Endothelial cell of umbilical vein (primary cell): ENCODE measurements around the gene GUK1.

ENCODE experiments used
- CTCF ChIP-seq, 2 donors: IDR thresholded peaks; 1 replicate in 1 of 2; 2 replicates in 1 of 2; pipeline ENCODE4 v1.5.1; 2011; ENCODE audit warnings: low read length in 2 of 2, mild to moderate bottlenecking in 2 of 2, moderate library complexity in 2 of 2, control low read depth in 1 of 2, inconsistent platforms in 1 of 2, low read depth in 1 of 2; ENCODE audit not compliant: insufficient read depth in 1 of 2; ENCODE audit errors: extremely low read depth in 1 of 2
- EZH2 ChIP-seq: IDR thresholded peaks from 2 replicates; pipeline ENCODE4 v1.6.1; 2012; ENCODE audit warnings: borderline replicate concordance, low read depth, mild to moderate bottlenecking, moderate library complexity, low read length, inconsistent platforms; ENCODE audit not compliant: severe bottlenecking
- MYC ChIP-seq: IDR thresholded peaks from one replicate; pipeline ENCODE4 v1.6.1; 2011; ENCODE audit warnings: mild to moderate bottlenecking, low read depth, low read length
- POLR2A ChIP-seq: IDR thresholded peaks from 2 replicates; pipeline ENCODE4 v1.6.1; 2012; ENCODE audit warnings: low read depth, mild to moderate bottlenecking, control low read depth, low read length
- POLR2AphosphoS5 ChIP-seq: IDR thresholded peaks from 2 replicates; pipeline ENCODE4 v1.6.1; 2012; ENCODE audit warnings: low read depth, mild to moderate bottlenecking, control low read depth, low read length, moderate library complexity; ENCODE audit not compliant: insufficient read depth

GRCh38 chr1:228176024-228176395 is 35.9 kb downstream of the GUK1 start:
- TF ChIP-seq CTCF (IDR thresholded peaks at IDR 0.05; ENCODE audit: extremely low read depth in 1 of 2, insufficient read depth in 1 of 2, low read depth in 1 of 2, low read length in 2 of 2) (no peak), POLR2A (no peak), EZH2 (no peak), POLR2AphosphoS5 (no peak), MYC (no peak)
